GM13977 (cell line): ENCODE measurements around the gene SAC3D1.
A peak's percentile ranks its signal among the peaks of the same experiment; 100 is the strongest.
"Not testable (repeated sequence)": the region's sequence is repeated elsewhere in the genome, so short reads cannot be mapped to it uniquely, and the experiment has no call there.

Source experiments
- DNase-seq: peaks from one replicate; pipeline ENCODE4 v3.0.0; 2012; ENCODE audit warnings: low spot score
- CTCF ChIP-seq: IDR thresholded peaks from 2 replicates; pipeline ENCODE4 v1.5.1; 2012; ENCODE audit warnings: mild to moderate bottlenecking, control low read depth; ENCODE audit not compliant: insufficient read depth; ENCODE audit errors: extremely low read depth, missing control alignments
- in situ Hi-C: fragments of 300-500 bp; cut with MboI; formaldehyde crosslinking; loops from one replicate; pipeline ENCODE4 v1.12.0; 2022; ENCODE audit warnings: low sequenced_read_pairs, low pct_unique_long_range_greater_than_20kb, mixed read lengths, inconsistent platforms; ENCODE audit not compliant: unreplicated experiment

Gene SAC3D1

GRCh38 chr11:64999478-64999877 is 41.5 kb upstream of the SAC3D1 start:
- in situ Hi-C loops: no loop called here
- DNase-seq: no peak
- TF ChIP-seq CTCF: no peak

- no peak for TF ChIP-seq CTCF
- in situ Hi-C loops: no loop called here
- no peak for DNase-seq
Measured at GRCh38 chr11:65002706-65003105, 38.3 kb upstream of the SAC3D1 start.

- no peak for TF ChIP-seq CTCF
- DNase-seq: no peak
- in situ Hi-C loops: no loop called here
Measured at GRCh38 chr11:65003282-65003681, 37.7 kb upstream of the SAC3D1 start.

GRCh38 chr11:65003968-65004367 is 37.0 kb upstream of the SAC3D1 start:
- DNase-seq, in situ Hi-C loops: not testable (repeated sequence)

GRCh38 chr11:65008016-65008415 is 33.0 kb upstream of the SAC3D1 start:
- in situ Hi-C loops: no loop called here
- no peak for TF ChIP-seq CTCF
- DNase-seq: no peak

GRCh38 chr11:65008873-65009272 is 32.1 kb upstream of the SAC3D1 start:
- in situ Hi-C loops: no loop called here
- no peak for DNase-seq
- no peak for TF ChIP-seq CTCF

- in situ Hi-C loops: no loop called here
- peak; percentile 96 for DNase-seq
- peak; percentile 90 for TF ChIP-seq CTCF
Measured at GRCh38 chr11:65013130-65013887, 27.7 kb upstream of the SAC3D1 start.
